IMR-90 (cell line): ENCODE results near the gene KRT83. TPM values are rescaled to one million over a fixed set of nuclear protein-coding genes. Genes with fewer than 3 reads are reported as not detected.

Experiments used
- ATAC-seq: fragments of 200-7000 bp; cut with Tn5 transposase; 2 replicates; pipeline ENCODE4 v1.9.1; 2020; ENCODE audit warnings: low read depth, mild to moderate bottlenecking, moderate library complexity
- BruUV-seq: library from RNA; stranded (reverse); fragments of 400-500 nt; replicated peaks from 2 replicates; lab custom pipeline; 2021; lab: Mats Ljungman, UMichigan
- CTCF ChIA-PET: fragments of 300-600 bp; formaldehyde crosslinking; extraction: SDS; loops from one replicate; lab custom pipeline; 2021; ENCODE audit warnings: antibody characterized with exemption; lab: Yijun Ruan, JAX
- POLR2A ChIA-PET: fragments of 300-600 bp; sonication (Branson Sonifier 250); formaldehyde crosslinking; loops from one replicate; lab custom pipeline; 2022; ENCODE audit warnings: antibody characterized with exemption; ENCODE audit not compliant: unreplicated experiment; lab: Charles Lee
- DNase-seq: peaks from one replicate; pipeline ENCODE4 v3.0.0; 2013
- H2AFZ ChIP-seq: replicated peaks from 2 replicates; pipeline ENCODE3; 2013; ENCODE audit warnings: low read length, mild to moderate bottlenecking; ENCODE audit not compliant: poor library complexity
- H2AK5ac ChIP-seq: 2 replicates; pipeline ENCODE4 v1.6.1; 2013; ENCODE audit warnings: low read depth, low read length, inconsistent platforms
- H2AK9ac ChIP-seq: replicated peaks from 2 replicates; pipeline ENCODE3; 2013; ENCODE audit warnings: mild to moderate bottlenecking, low read depth, low read length, moderate library complexity; ENCODE audit not compliant: poor library complexity
- H2BK120ac ChIP-seq: 2 replicates; pipeline ENCODE4 v1.6.1; 2013; ENCODE audit warnings: low read depth, low read length, inconsistent platforms
- H2BK15ac ChIP-seq: 3 replicates; pipeline ENCODE4 v1.6.1; 2013; ENCODE audit warnings: low read depth, low read length, inconsistent platforms
- H2BK20ac ChIP-seq: 2 replicates; pipeline ENCODE4 v1.6.1; 2013; ENCODE audit warnings: low read depth, mild to moderate bottlenecking, inconsistent platforms, low read length, moderate library complexity
- H2BK5ac ChIP-seq: 2 replicates; pipeline ENCODE4 v1.6.1; 2013; ENCODE audit warnings: mild to moderate bottlenecking, low read depth, low read length, inconsistent platforms; ENCODE audit not compliant: poor library complexity, severe bottlenecking
- H3K14ac ChIP-seq: replicated peaks from 2 replicates; pipeline ENCODE4 v1.6.1; 2013; ENCODE audit warnings: low read depth, low read length, inconsistent platforms
- H3K18ac ChIP-seq: 2 replicates; pipeline ENCODE4 v1.6.1; 2013; ENCODE audit warnings: low read depth, low read length, control low read depth
- H3K23ac ChIP-seq: 2 replicates; pipeline ENCODE4 v1.6.1; 2013; ENCODE audit warnings: low read depth, low read length, inconsistent platforms
- H3K27ac ChIP-seq: 2 replicates; pipeline ENCODE4 v1.5.1; 2013; ENCODE audit warnings: mild to moderate bottlenecking, control low read depth, low read length; ENCODE audit not compliant: insufficient read depth
- H3K27me3 ChIP-seq: 2 replicates; pipeline ENCODE4 v1.6.1; 2013; ENCODE audit warnings: low read length; ENCODE audit not compliant: control insufficient read depth, insufficient read depth
- H3K36me3 ChIP-seq: 2 replicates; pipeline ENCODE4 v1.6.1; 2013; ENCODE audit warnings: low read length, mixed read lengths; ENCODE audit not compliant: control insufficient read depth, insufficient read depth
- H3K4ac ChIP-seq: 2 replicates; pipeline ENCODE4 v1.6.1; 2013; ENCODE audit warnings: low read depth, low read length, inconsistent platforms
- H3K4me1 ChIP-seq: 2 replicates; pipeline ENCODE4 v1.6.1; 2013; ENCODE audit warnings: low read length, mixed read lengths; ENCODE audit not compliant: control insufficient read depth, insufficient read depth
- H3K4me2 ChIP-seq: 2 replicates; pipeline ENCODE4 v1.6.1; 2013; ENCODE audit warnings: low read depth, mild to moderate bottlenecking, control low read depth, low read length, moderate library complexity
- H3K4me3 ChIP-seq: 2 replicates; pipeline ENCODE4 v1.5.1; 2013; ENCODE audit warnings: low read depth, mild to moderate bottlenecking, control low read depth, low read length, moderate library complexity; ENCODE audit not compliant: insufficient read depth
- H3K56ac ChIP-seq: 2 replicates; pipeline ENCODE4 v1.6.1; 2013; ENCODE audit warnings: low read length, inconsistent platforms; ENCODE audit not compliant: insufficient read depth; ENCODE audit errors: extremely low read depth
- H3K79me1 ChIP-seq, 2 experiments: 2 replicates each; pipeline ENCODE4 v1.6.1; 2013; ENCODE audit warnings: low read length in 2 of 2, inconsistent platforms in 1 of 2, low read depth in 1 of 2
- H3K9ac ChIP-seq: 2 replicates; pipeline ENCODE4 v1.6.1; 2013; ENCODE audit warnings: low read depth, low read length, control low read depth
- H3K9me1 ChIP-seq: 2 replicates; pipeline ENCODE4 v1.6.1; 2013; ENCODE audit warnings: low read length, inconsistent platforms; ENCODE audit not compliant: insufficient read depth
- H3K9me3 ChIP-seq: 2 replicates; pipeline ENCODE4 v1.6.1; 2013; ENCODE audit warnings: low read length; ENCODE audit not compliant: control insufficient read depth, insufficient read depth
- H4K20me1 ChIP-seq: 2 replicates; pipeline ENCODE4 v1.6.1; 2013; ENCODE audit warnings: low read length, inconsistent platforms; ENCODE audit not compliant: insufficient read depth
- H4K5ac ChIP-seq: 2 replicates; pipeline ENCODE4 v1.6.1; 2013; ENCODE audit warnings: mild to moderate bottlenecking, low read depth, low read length, control low read depth
- H4K8ac ChIP-seq, 2 experiments: 2 replicates each; pipeline ENCODE4 v1.6.1; 2013; ENCODE audit warnings: low read depth in 2 of 2, low read length in 2 of 2, control low read depth in 1 of 2, inconsistent platforms in 1 of 2
- H4K91ac ChIP-seq: 2 replicates; pipeline ENCODE4 v1.6.1; 2013; ENCODE audit warnings: low read depth, low read length, inconsistent platforms; ENCODE audit not compliant: insufficient read depth
- FOS ChIP-seq: fragments of 150-350 bp; IDR thresholded peaks from 2 replicates; pipeline ENCODE4 v1.6.1; 2016; ENCODE audit warnings: low read depth, low read length
- MAFK ChIP-seq: IDR thresholded peaks from 2 replicates; pipeline ENCODE4 v1.6.1; 2012; ENCODE audit warnings: low read depth, low read length, improper control_type of control experiment
- MXI1 ChIP-seq: IDR thresholded peaks from 2 replicates; pipeline ENCODE4 v1.6.1; 2012; ENCODE audit warnings: low read depth, mild to moderate bottlenecking, low read length, moderate library complexity, borderline replicate concordance
- NFE2L2 ChIP-seq: fragments of 150-350 bp; IDR thresholded peaks from 2 replicates; pipeline ENCODE4 v1.6.1; 2016; ENCODE audit warnings: low read depth, mild to moderate bottlenecking, low read length
- POLR2A ChIP-seq: IDR thresholded peaks from 2 replicates; pipeline ENCODE4 v1.6.1; 2012; ENCODE audit warnings: mild to moderate bottlenecking, low read depth, low read length
- RFX5 ChIP-seq: IDR thresholded peaks from 2 replicates; pipeline ENCODE4 v1.8.0; 2012; ENCODE audit warnings: low read depth, mild to moderate bottlenecking, low read length, moderate library complexity
- WGBS, 2 experiments: methylation state at CpG; one replicate each; pipeline versions ENCODE4 v1.1.5 to v1.1.7; 2013; ENCODE audit warnings: missing lambda C conversion rate in 2 of 2; ENCODE audit not compliant: insufficient read length in 1 of 2; ENCODE audit errors: extremely low coverage in 2 of 2; 5-methylcytosine and 5-hydroxymethylcytosine counted together
- dilution Hi-C: fragments of 300-500 bp; cut with HindIII; formaldehyde crosslinking; loops from one replicate; pipeline ENCODE4 v1.14.3; 2018; ENCODE audit warnings: low sequenced_read_pairs; ENCODE audit not compliant: unreplicated experiment
- in situ Hi-C: fragments of 300-500 bp; cut with MboI; formaldehyde crosslinking; loops from 3 replicates; pipeline ENCODE4 v1.14.3; 2019; ENCODE audit warnings: low sequenced_read_pairs, inconsistent platforms, mixed read lengths
- intact Hi-C: fragments of 100-400 bp; cut with micrococcal nuclease; formaldehyde crosslinking; loops from 2 replicates; pipeline ENCODE4 v1.10.0; 2022
- polyA plus RNA-seq, 3 experiments: library from polyadenylated mRNA; depleted of rRNA; stranded (reverse); fragments of >200 nt; gene quantifications; 2 replicates each; pipeline ENCODE4 v1.2.3, GENCODE V29; 2012; ENCODE audit warnings: low replicate concordance in 1 of 3
- total RNA-seq: library from RNA; depleted of rRNA; stranded (reverse); fragments of >200 nt; gene quantifications from 2 replicates; pipeline ENCODE4 v1.2.3, GENCODE V29; 2012
- TF ChIP-seq, protein P1 (sequence below): fragments of 150-350 bp; IDR thresholded peaks from 2 replicates; pipeline ENCODE4 v1.6.1; 2017; ENCODE audit warnings: mild to moderate bottlenecking, antibody characterized with exemption, low read length, low read depth

The KRT83 gene
- total and polyA plus RNA-seq, 2 of the 4 experiments (the other 2 are of a cell fraction): not detected

DNA sequence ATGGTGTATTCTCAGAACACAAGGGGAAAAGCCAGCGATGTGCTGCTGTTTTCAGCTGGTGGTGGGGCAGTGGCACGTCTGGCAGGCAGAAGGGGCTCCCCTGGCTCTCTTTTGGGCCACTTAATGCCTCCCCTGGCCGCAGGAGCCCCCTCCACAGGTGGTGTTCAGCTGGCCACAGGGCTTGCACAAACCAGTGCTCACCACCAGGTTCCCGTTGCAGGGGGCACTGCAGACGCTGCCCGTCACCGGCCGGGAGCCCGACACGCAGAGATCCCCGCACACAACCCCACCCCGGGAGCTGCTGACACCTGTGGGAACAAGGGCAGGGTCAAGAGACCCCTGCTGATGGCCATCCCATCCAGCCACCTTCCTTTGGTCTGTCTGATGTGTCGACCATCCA is 6.7 kb downstream of the KRT83 start:
- Histone ChIP-seq H4K20me1 (no peaks in the 10 kb centered on the region), H3K4ac (no peak overlapping the region), H3K14ac (no peak overlapping the region), H3K9ac (no peak overlapping the region), H4K91ac (no peak overlapping the region), H2BK20ac (no peak overlapping the region), H3K4me3 (no peak overlapping the region), H3K9me1 (no peaks in the 10 kb centered on the region; the same call in 1 of the 2 replicates), H2BK5ac (no peak overlapping the region), H3K27me3 (peaks cover 67% of the 10 kb centered on the region), H3K18ac (no peak overlapping the region), H4K8ac (no peak overlapping the region), H4K5ac (no peak overlapping the region), H3K4me1 (no peaks in the 10 kb centered on the region), H3K36me3 (no peaks in the 10 kb centered on the region), H3K9me3 (no peaks in the 10 kb centered on the region), H2AFZ (no peak overlapping the region), H3K27ac (no peak overlapping the region), H3K79me1 (no peaks in the 10 kb centered on the region), H3K56ac (no peak overlapping the region), H3K23ac (no peak overlapping the region), H2AK5ac (no peak overlapping the region), H3K4me2 (no peak overlapping the region), H2BK15ac (no peak overlapping the region), H2AK9ac (no peak overlapping the region), H2BK120ac (no peak overlapping the region)
- ATAC-seq (no peak), DNase-seq (no peak)
- CTCF ChIA-PET: no interaction called here
- 32% methylated on average over 2 of the region's 13 CpGs; no CpG with 5 or more reads in 1 of the 2 experiments for WGBS, 2 experiments
- BruUV-seq: no TSS peak
- POLR2A ChIA-PET: no interaction called here
- dilution Hi-C loops (no loop called here), in situ Hi-C loops (no loop called here), intact Hi-C loops (no loop called here)
- TF ChIP-seq POLR2A (no peak), NFE2L2 (no peak), MAFK (no peak), FOS (no peak), RFX5 (no peak), MXI1 (no peak)
- TF ChIP-seq, protein P1, sequence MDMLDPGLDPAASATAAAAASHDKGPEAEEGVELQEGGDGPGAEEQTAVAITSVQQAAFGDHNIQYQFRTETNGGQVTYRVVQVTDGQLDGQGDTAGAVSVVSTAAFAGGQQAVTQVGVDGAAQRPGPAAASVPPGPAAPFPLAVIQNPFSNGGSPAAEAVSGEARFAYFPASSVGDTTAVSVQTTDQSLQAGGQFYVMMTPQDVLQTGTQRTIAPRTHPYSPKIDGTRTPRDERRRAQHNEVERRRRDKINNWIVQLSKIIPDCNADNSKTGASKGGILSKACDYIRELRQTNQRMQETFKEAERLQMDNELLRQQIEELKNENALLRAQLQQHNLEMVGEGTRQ: no peak
